ENCODE data around the gene ATAD3C. TPM values are rescaled to one million over a fixed set of nuclear protein-coding genes. Genes with fewer than 3 reads are reported as not detected.

ATAD3C gene
- total RNA-seq, 1 experiment from 2014 or later: 1.4 TPM

DNA sequence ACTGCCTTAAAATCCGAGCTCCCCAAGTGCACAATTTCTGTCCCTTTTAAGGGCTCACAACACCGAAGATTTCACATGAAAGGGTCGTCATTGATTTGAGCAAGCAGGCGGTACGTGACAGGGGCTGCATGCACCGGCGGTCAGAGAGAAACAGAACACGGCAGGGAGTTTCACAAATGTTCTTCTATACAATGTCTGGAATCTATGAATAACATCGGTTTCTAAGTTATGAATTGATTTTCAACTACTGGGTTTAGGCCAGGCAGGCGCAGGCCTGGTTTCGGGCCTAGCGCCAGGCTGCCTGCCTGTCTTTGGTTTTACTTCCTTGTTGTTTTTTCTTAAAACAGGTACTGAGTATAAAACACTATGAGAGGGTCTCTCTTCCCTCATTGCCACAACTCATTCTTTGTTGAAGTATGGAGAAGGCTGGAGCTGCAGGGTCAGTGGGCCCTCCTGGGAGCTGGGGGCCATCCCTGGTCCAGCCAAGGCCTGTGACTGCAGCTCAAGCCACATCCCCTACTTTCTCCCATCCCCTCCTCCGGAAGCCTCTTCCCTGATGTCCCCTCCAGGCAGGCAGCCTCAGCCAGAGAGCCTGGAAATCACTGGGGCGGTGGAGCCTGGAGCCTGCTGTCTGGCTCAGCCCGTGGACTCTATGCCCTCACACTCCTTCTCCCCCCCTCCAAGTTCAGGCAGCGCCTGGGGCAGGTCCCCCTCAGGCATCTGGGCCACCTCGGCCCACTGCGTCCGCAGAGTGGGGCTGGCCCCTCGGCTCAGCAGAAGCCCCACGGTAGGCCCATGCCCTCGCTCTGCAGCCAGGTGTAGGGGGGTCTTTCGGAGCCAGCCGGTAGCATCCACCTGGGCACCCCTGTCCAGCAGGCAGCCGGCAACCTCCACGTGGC is 30.8 kb upstream of the ATAD3C start:
- H3K4me1 ChIP-seq (ENCODE audit: insufficient read depth, low read length): peaks cover 15% of the 10 kb centered on the region

DNA sequence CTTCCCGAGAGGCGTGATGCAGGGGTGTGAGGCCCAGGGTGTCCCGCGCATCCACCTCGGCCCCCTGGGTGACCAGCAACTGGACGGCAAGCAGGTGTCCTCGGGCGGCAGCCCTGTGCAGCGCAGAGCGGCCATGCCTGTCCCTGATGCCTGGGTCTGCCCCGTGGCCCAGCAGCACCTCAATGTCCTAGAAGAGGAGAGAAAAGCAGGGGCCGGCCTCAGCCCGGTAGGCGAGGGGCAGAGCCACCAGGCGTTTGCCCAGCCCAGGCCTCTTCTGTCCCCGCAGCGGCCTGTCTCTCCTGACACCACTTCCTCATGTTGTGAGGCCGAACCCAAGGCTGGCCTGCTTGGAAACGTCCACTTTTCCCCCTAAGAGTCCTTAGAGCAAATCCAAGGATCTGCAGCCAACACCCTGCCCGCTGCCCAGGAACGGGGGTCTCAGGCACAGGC is 30.1 kb upstream of the ATAD3C start:
- POLR2A ChIA-PET (ENCODE audit: unreplicated experiment): no interaction called here
- Histone ChIP-seq H3F3A (ENCODE audit: low read length, unreplicated experiment) (no peaks in the 10 kb centered on the region), H2AFZ (ENCODE audit: low read length) (peak overlapping the region; percentile 49; the same call in 1 of the 2 replicates), H3K27ac (ENCODE audit: low read length) (no peak overlapping the region), H3K79me2 (ENCODE audit: low read length) (no peaks in the 10 kb centered on the region), H3K4me2 (ENCODE audit: low read length) (no peak overlapping the region), H3K9me3 (ENCODE audit: low read length) (no peaks in the 10 kb centered on the region), H3K36me3 (ENCODE audit: low read depth, low read length) (no peaks in the 10 kb centered on the region), H3K27me3 (ENCODE audit: low read length) (no peaks in the 10 kb centered on the region), H3K4me3 (ENCODE audit: low read length) (no peak overlapping the region), H3K9me2 (replicated peaks; ENCODE audit: low read length) (no peaks in the 10 kb centered on the region), H4K20me1 (ENCODE audit: low read length) (no peaks in the 10 kb centered on the region), H3K9ac (ENCODE audit: low read length) (no peak overlapping the region), H3K4me1 (ENCODE audit: insufficient read depth, low read length) (peaks cover 15% of the 10 kb centered on the region)
- CTCF ChIA-PET: interaction anchor here (0.6 to 1.0 kb wide), 2 partner anchors 17 to 129 kb away, joined by 3 to 5 read pairs; no protein-coding TSS in a partner anchor
- no TSS peak for BruUV-seq (replicated peaks)
- TF ChIP-seq EZH2 (IDR thresholded peaks at IDR 0.05; ENCODE audit: low read length, unreplicated experiment) (no peak), EZH2phosphoT487 (IDR thresholded peaks at IDR 0.05; ENCODE audit: borderline replicate concordance, low read length) (no peak)
- TF ChIP-seq, protein P1, sequence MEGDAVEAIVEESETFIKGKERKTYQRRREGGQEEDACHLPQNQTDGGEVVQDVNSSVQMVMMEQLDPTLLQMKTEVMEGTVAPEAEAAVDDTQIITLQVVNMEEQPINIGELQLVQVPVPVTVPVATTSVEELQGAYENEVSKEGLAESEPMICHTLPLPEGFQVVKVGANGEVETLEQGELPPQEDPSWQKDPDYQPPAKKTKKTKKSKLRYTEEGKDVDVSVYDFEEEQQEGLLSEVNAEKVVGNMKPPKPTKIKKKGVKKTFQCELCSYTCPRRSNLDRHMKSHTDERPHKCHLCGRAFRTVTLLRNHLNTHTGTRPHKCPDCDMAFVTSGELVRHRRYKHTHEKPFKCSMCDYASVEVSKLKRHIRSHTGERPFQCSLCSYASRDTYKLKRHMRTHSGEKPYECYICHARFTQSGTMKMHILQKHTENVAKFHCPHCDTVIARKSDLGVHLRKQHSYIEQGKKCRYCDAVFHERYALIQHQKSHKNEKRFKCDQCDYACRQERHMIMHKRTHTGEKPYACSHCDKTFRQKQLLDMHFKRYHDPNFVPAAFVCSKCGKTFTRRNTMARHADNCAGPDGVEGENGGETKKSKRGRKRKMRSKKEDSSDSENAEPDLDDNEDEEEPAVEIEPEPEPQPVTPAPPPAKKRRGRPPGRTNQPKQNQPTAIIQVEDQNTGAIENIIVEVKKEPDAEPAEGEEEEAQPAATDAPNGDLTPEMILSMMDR (conservative IDR thresholded peaks at IDR 0.05; ENCODE audit: low read depth, low read length): no peak
- intact Hi-C loops (cut with micrococcal nuclease): no loop called here
- DNase-seq (no peak), ATAC-seq (no peak)

More for the DNA sequence above, 30.8 kb upstream of the ATAD3C start:
- Histone ChIP-seq H3K36me3 (ENCODE audit: low read depth, low read length) (no peaks in the 10 kb centered on the region), H3K4me3 (ENCODE audit: low read length) (no peak overlapping the region), H3K9me3 (ENCODE audit: low read length) (no peaks in the 10 kb centered on the region), H3K79me2 (ENCODE audit: low read length) (no peaks in the 10 kb centered on the region), H4K20me1 (ENCODE audit: low read length) (no peaks in the 10 kb centered on the region), H2AFZ (ENCODE audit: low read length) (no peak overlapping the region), H3K4me2 (ENCODE audit: low read length) (no peak overlapping the region), H3K9ac (ENCODE audit: low read length) (no peak overlapping the region), H3K27me3 (ENCODE audit: low read length) (no peaks in the 10 kb centered on the region), H3K27ac (ENCODE audit: low read length) (no peak overlapping the region), H3F3A (ENCODE audit: low read length, unreplicated experiment) (no peaks in the 10 kb centered on the region), H3K9me2 (replicated peaks; ENCODE audit: low read length) (no peaks in the 10 kb centered on the region)
- ChIA-PET CTCF (no interaction called here), POLR2A (ENCODE audit: unreplicated experiment) (no interaction called here)
- TF ChIP-seq EZH2phosphoT487 (IDR thresholded peaks at IDR 0.05; ENCODE audit: borderline replicate concordance, low read length) (no peak), EZH2 (IDR thresholded peaks at IDR 0.05; ENCODE audit: low read length, unreplicated experiment) (no peak)
- TF ChIP-seq, protein P1 (conservative IDR thresholded peaks at IDR 0.05; ENCODE audit: low read depth, low read length): no peak
- no TSS peak for BruUV-seq (replicated peaks)
- DNase-seq: no peak
- intact Hi-C loops (cut with micrococcal nuclease): no loop called here
- ATAC-seq: no peak

All from PC-3 (cell line).